Keratinocyte (primary cell): ENCODE results near the gene XPO4.

Experiments used
- EZH2 ChIP-seq: IDR thresholded peaks from one replicate; pipeline ENCODE4 v1.6.1; 2012; ENCODE audit warnings: inconsistent platforms, mild to moderate bottlenecking, low read length, moderate library complexity
- TF ChIP-seq, protein P1 (sequence below), 3 experiments: IDR thresholded peaks in 1 of 3; conservative IDR thresholded peaks in 1 of 3; optimal IDR thresholded peaks in 1 of 3; 2 replicates in 2 of 3; 3 replicates in 1 of 3; pipeline versions ENCODE3 to v1.5.1; 2011; ENCODE audit warnings: low read length in 3 of 3, mild to moderate bottlenecking in 3 of 3, moderate library complexity in 2 of 3, control low read depth in 1 of 3, inconsistent platforms in 1 of 3; ENCODE audit not compliant: insufficient read depth in 2 of 3; ENCODE audit errors: extremely low read depth in 1 of 3

DNA sequence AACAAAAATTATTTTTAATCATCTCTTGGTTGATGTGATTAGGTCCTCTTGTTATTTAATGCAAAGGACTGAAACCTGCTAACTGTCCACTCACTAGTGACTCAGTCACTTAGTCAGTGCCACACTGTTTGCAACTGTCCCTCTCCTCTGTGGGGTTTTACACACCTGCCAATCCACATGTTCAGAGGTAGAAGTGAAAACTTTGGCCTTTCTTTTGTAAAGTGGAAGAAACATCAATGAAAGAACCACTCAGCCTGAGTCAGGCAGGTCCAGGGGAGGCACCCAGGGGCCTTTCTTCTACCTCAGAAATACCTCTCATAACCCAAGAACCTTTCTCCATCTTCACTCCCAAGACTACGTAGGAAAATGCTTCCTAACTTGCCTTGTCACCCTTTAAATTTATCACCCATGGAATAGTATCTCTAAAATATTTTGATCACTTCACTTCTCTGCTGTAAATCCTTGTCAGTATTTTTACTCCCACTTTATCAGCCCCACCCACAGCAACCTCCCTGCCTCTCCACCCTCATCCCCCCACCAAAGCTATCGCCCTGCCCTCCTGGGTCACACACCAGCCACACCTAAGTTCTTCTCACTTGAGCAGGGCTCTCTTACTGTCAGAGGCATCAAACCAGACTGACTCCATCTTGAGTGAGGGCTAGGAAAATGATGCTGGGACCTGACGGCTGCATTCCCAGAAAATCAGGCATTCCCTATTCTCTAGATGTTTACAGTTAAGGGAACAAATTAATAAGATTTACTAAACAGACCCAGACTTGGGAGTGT is 99.2 kb downstream of the XPO4 start:
- TF ChIP-seq, protein P1, sequence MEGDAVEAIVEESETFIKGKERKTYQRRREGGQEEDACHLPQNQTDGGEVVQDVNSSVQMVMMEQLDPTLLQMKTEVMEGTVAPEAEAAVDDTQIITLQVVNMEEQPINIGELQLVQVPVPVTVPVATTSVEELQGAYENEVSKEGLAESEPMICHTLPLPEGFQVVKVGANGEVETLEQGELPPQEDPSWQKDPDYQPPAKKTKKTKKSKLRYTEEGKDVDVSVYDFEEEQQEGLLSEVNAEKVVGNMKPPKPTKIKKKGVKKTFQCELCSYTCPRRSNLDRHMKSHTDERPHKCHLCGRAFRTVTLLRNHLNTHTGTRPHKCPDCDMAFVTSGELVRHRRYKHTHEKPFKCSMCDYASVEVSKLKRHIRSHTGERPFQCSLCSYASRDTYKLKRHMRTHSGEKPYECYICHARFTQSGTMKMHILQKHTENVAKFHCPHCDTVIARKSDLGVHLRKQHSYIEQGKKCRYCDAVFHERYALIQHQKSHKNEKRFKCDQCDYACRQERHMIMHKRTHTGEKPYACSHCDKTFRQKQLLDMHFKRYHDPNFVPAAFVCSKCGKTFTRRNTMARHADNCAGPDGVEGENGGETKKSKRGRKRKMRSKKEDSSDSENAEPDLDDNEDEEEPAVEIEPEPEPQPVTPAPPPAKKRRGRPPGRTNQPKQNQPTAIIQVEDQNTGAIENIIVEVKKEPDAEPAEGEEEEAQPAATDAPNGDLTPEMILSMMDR (optimal IDR thresholded peaks at IDR 0.05 in 1 of 3, IDR thresholded peaks at IDR 0.05 in 1 of 3, conservative IDR thresholded peaks at IDR 0.05 in 1 of 3; ENCODE audit: extremely low read depth in 1 of 3, insufficient read depth in 2 of 3, low read length in 3 of 3) = no peak
- no peak for TF ChIP-seq EZH2
